Sigmoid colon (tissue), 4 donors: ENCODE data around the gene CCNF.

Source experiments
- CTCF ChIP-seq, 4 experiments: fragments of 450-650 bp in 3 of 4; fragments of 200-600 bp in 1 of 4; IDR thresholded peaks; one replicate each; pipeline ENCODE4 v1.5.1; 2016 to 2019; ENCODE audit warnings: antibody characterized with exemption in 4 of 4, mild to moderate bottlenecking in 3 of 4, moderate library complexity in 2 of 4
- EP300 ChIP-seq, 4 donors: sonication (generic); formaldehyde crosslinking; IDR thresholded peaks; one replicate each; pipeline ENCODE4 v1.6.1; 2017; ENCODE audit warnings: antibody characterized with exemption in 4 of 4
- POLR2A ChIP-seq, 2 donors: fragments of 450-650 bp; IDR thresholded peaks; one replicate each; pipeline ENCODE4 v1.6.1; 2016; ENCODE audit warnings: antibody characterized with exemption in 2 of 2, mild to moderate bottlenecking in 2 of 2, moderate library complexity in 2 of 2
- POLR2AphosphoS5 ChIP-seq, 4 donors: sonication (generic); formaldehyde crosslinking; IDR thresholded peaks; one replicate each; pipeline ENCODE4 v1.6.1; 2017; ENCODE audit warnings: antibody characterized with exemption in 4 of 4

- no peak for TF ChIP-seq CTCF (IDR thresholded peaks at IDR 0.05)
- no peak for TF ChIP-seq POLR2AphosphoS5 (IDR thresholded peaks at IDR 0.05)
- no peak for TF ChIP-seq EP300 (IDR thresholded peaks at IDR 0.05)
- TF ChIP-seq POLR2A (IDR thresholded peaks at IDR 0.05) = no peak
These were observed 67.2 kb downstream of the CCNF start for GRCh38 chr16:2496223-2497115.
